ENCODE results near the gene LSM10.

Gene LSM10

DNA sequence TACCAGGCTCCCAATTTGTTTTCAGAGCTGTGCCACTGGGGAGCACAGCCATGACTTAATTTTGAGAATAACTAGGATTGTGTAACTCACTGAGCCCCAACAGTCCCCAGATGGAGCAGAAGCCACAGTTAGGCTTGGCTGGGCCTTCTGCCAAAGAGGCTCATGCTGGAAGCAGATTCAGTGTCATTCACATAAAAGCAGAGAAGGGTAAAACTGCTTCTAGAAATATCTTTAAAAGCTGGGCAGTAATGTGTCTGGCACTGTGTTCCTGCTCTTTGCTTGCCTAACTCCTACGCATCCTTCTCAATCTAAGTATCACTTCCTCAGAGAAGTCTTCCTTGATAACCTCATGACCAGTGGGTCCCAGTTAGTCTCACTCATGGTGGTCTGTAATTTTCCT lies 32.3 kb downstream of the LSM10 start:
- H3K4me1 ChIP-seq (ENCODE audit: control insufficient read depth, low read length): peaks cover 63% of the 10 kb centered on the region
- peak overlapping the region; percentile 6; the same call in 1 of the 2 replicates for H3K27ac ChIP-seq (ENCODE audit: low read depth, low read length)
- H3K9me2 ChIP-seq (replicated peaks; ENCODE audit: control insufficient read depth, low read length): no peaks in the 10 kb centered on the region
- peaks cover 74% of the 10 kb centered on the region for H3K36me3 ChIP-seq (ENCODE audit: control insufficient read depth, low read length)
- TF ChIP-seq, protein P1, sequence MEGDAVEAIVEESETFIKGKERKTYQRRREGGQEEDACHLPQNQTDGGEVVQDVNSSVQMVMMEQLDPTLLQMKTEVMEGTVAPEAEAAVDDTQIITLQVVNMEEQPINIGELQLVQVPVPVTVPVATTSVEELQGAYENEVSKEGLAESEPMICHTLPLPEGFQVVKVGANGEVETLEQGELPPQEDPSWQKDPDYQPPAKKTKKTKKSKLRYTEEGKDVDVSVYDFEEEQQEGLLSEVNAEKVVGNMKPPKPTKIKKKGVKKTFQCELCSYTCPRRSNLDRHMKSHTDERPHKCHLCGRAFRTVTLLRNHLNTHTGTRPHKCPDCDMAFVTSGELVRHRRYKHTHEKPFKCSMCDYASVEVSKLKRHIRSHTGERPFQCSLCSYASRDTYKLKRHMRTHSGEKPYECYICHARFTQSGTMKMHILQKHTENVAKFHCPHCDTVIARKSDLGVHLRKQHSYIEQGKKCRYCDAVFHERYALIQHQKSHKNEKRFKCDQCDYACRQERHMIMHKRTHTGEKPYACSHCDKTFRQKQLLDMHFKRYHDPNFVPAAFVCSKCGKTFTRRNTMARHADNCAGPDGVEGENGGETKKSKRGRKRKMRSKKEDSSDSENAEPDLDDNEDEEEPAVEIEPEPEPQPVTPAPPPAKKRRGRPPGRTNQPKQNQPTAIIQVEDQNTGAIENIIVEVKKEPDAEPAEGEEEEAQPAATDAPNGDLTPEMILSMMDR (IDR thresholded peaks at IDR 0.05; ENCODE audit: low read depth, low read length, poor library complexity, severe bottlenecking): no peak
- no peak for TF ChIP-seq EZH2phosphoT487 (IDR thresholded peaks at IDR 0.05; ENCODE audit: borderline replicate concordance, low read length)
- H3K4me2 ChIP-seq (ENCODE audit: low read length): peak overlapping the region; percentile 43; the same call in 1 of the 2 replicates
- peaks cover 12% of the 10 kb centered on the region for H3F3A ChIP-seq (ENCODE audit: control insufficient read depth, insufficient read depth)
- peaks cover 89% of the 10 kb centered on the region for H3K79me2 ChIP-seq (ENCODE audit: control insufficient read depth, low read length)
- H3K4me3 ChIP-seq (ENCODE audit: low read length): no peak overlapping the region
- no peaks in the 10 kb centered on the region for H3K27me3 ChIP-seq (ENCODE audit: control insufficient read depth, low read length)
- H4K20me1 ChIP-seq (ENCODE audit: control insufficient read depth, insufficient read depth, low read depth, low read length): peaks cover 17% of the 10 kb centered on the region; the same call in 1 of the 2 replicates
- H3K9me3 ChIP-seq (ENCODE audit: control insufficient read depth, insufficient read depth, low read length): no peaks in the 10 kb centered on the region

GRCh38 chr1:36359911-36360550 lies 37.7 kb downstream of the LSM10 start:
- Histone ChIP-seq H3K9me3 (ENCODE audit: control insufficient read depth, insufficient read depth, low read length) (no peaks in the 10 kb centered on the region), H3K36me3 (ENCODE audit: control insufficient read depth, low read length) (peaks cover 79% of the 10 kb centered on the region), H3K79me2 (ENCODE audit: control insufficient read depth, low read length) (peaks cover 47% of the 10 kb centered on the region), H3F3A (ENCODE audit: control insufficient read depth, insufficient read depth) (no peaks in the 10 kb centered on the region), H3K27ac (ENCODE audit: low read depth, low read length) (no peak overlapping the region), H3K4me2 (ENCODE audit: low read length) (0 out of 2 replicates have a peak overlapping the region, but pooled peaks have one; percentile 9), H3K9me2 (replicated peaks; ENCODE audit: control insufficient read depth, low read length) (no peaks in the 10 kb centered on the region), H4K20me1 (ENCODE audit: control insufficient read depth, insufficient read depth, low read depth, low read length) (peaks cover 6% of the 10 kb centered on the region; the same call in 1 of the 2 replicates), H3K27me3 (ENCODE audit: control insufficient read depth, low read length) (no peaks in the 10 kb centered on the region), H3K4me1 (ENCODE audit: control insufficient read depth, low read length) (peaks cover 20% of the 10 kb centered on the region), H3K4me3 (ENCODE audit: low read length) (no peak overlapping the region)
- TF ChIP-seq, protein P1 (IDR thresholded peaks at IDR 0.05; ENCODE audit: low read depth, low read length, poor library complexity, severe bottlenecking): no peak
- TF ChIP-seq EZH2phosphoT487 (IDR thresholded peaks at IDR 0.05; ENCODE audit: borderline replicate concordance, low read length): no peak

- TF ChIP-seq EZH2phosphoT487 (IDR thresholded peaks at IDR 0.05; ENCODE audit: borderline replicate concordance, low read length): no peak
- TF ChIP-seq, protein P1 (IDR thresholded peaks at IDR 0.05; ENCODE audit: low read depth, low read length, poor library complexity, severe bottlenecking): no peak
- Histone ChIP-seq H3K9me2 (replicated peaks; ENCODE audit: control insufficient read depth, low read length) (no peaks in the 10 kb centered on the region), H3K27me3 (ENCODE audit: control insufficient read depth, low read length) (no peaks in the 10 kb centered on the region), H3K4me2 (ENCODE audit: low read length) (0 out of 2 replicates have a peak overlapping the region, but pooled peaks have one; percentile 9), H3F3A (ENCODE audit: control insufficient read depth, insufficient read depth) (no peaks in the 10 kb centered on the region), H4K20me1 (ENCODE audit: control insufficient read depth, insufficient read depth, low read depth, low read length) (0 out of 2 replicates have a peak, but pooled peaks cover 6% of the 10 kb centered on the region), H3K4me1 (ENCODE audit: control insufficient read depth, low read length) (peaks cover 20% of the 10 kb centered on the region), H3K4me3 (ENCODE audit: low read length) (no peak overlapping the region), H3K36me3 (ENCODE audit: control insufficient read depth, low read length) (peaks cover 85% of the 10 kb centered on the region), H3K27ac (ENCODE audit: low read depth, low read length) (no peak overlapping the region), H3K79me2 (ENCODE audit: control insufficient read depth, low read length) (peaks cover 43% of the 10 kb centered on the region), H3K9me3 (ENCODE audit: control insufficient read depth, insufficient read depth, low read length) (no peaks in the 10 kb centered on the region)
Measured at GRCh38 chr1:36359383-36359782, 38.3 kb downstream of the LSM10 start.
